DND-41 (cell line): Measurements from ENCODE around the gene FAM193A.

Experiments
- ATAC-seq: fragments of 200-7000 bp; cut with Tn5 transposase; 3 replicates; pipeline ENCODE4 v1.9.1; 2021; ENCODE audit warnings: low read depth; ENCODE audit not compliant: insufficient read depth
- DNase-seq: peaks from one replicate; pipeline ENCODE4 v3.0.0-alpha.2; 2020
- H2AFZ ChIP-seq: 2 replicates; pipeline ENCODE4 v1.6.0; 2012; ENCODE audit warnings: low read depth, low read length
- H3K27ac ChIP-seq: 2 replicates; pipeline ENCODE4 v1.5.1; 2012; ENCODE audit warnings: low read length, inconsistent platforms
- H3K27me3 ChIP-seq: fragments of 200-600 bp; sonication (generic); 2 replicates; pipeline ENCODE4 v1.6.0; 2012; ENCODE audit warnings: low read length, mild to moderate bottlenecking, inconsistent platforms; ENCODE audit not compliant: insufficient read depth, poor library complexity
- H3K36me3 ChIP-seq: 2 replicates; pipeline ENCODE4 v1.5.1; 2012; ENCODE audit warnings: low read length, inconsistent platforms; ENCODE audit not compliant: insufficient read depth
- H3K4me1 ChIP-seq: 2 replicates; pipeline ENCODE4 v1.5.1; 2012; ENCODE audit warnings: mild to moderate bottlenecking, low read length; ENCODE audit not compliant: insufficient read depth
- H3K4me2 ChIP-seq: 2 replicates; pipeline ENCODE4 v1.6.0; 2012; ENCODE audit warnings: mild to moderate bottlenecking, moderate library complexity, low read length, inconsistent platforms; ENCODE audit not compliant: insufficient read depth
- H3K4me3 ChIP-seq, 2 experiments: fragments of 200-600 bp in 1 of 2; shearing (Covaris generic) in 1 of 2; 2 replicates each; pipeline ENCODE4 v1.5.1; 2012 to 2016; ENCODE audit warnings: inconsistent platforms in 2 of 2, low read length in 2 of 2, mild to moderate bottlenecking in 2 of 2, low read depth in 1 of 2, moderate library complexity in 1 of 2
- H3K79me2 ChIP-seq: 2 replicates; pipeline ENCODE4 v1.6.0; 2012; ENCODE audit warnings: low read length, inconsistent platforms; ENCODE audit not compliant: insufficient read depth
- H3K9ac ChIP-seq: 2 replicates; pipeline ENCODE4 v1.6.0; 2012; ENCODE audit warnings: low read depth, mild to moderate bottlenecking, inconsistent platforms, low read length, moderate library complexity
- H3K9me3 ChIP-seq: 2 replicates; pipeline ENCODE4 v1.5.1; 2012; ENCODE audit warnings: low read length, moderate library complexity, mild to moderate bottlenecking, inconsistent platforms; ENCODE audit not compliant: insufficient read depth, severe bottlenecking
- H4K20me1 ChIP-seq: 2 replicates; pipeline ENCODE4 v1.6.0; 2012; ENCODE audit warnings: low read length; ENCODE audit not compliant: insufficient read depth
- CTCF ChIP-seq: IDR thresholded peaks from 2 replicates; pipeline ENCODE4 v1.5.1; 2012; ENCODE audit warnings: borderline replicate concordance, low read length, moderate library complexity, mild to moderate bottlenecking; ENCODE audit not compliant: poor library complexity, severe bottlenecking; ENCODE audit errors: extremely low read depth
- EZH2 ChIP-seq: IDR thresholded peaks from 3 replicates; pipeline ENCODE4 v1.6.1; 2012; ENCODE audit warnings: borderline replicate concordance, low read depth, mild to moderate bottlenecking, moderate library complexity, low read length, inconsistent platforms; ENCODE audit not compliant: severe bottlenecking

Gene FAM193A

GRCh38 chr4:2489081-2489805 lies 47.2 kb upstream of the FAM193A start:
- no peak overlapping the region for H3K9ac ChIP-seq
- H3K9me3 ChIP-seq: no peaks in the 10 kb centered on the region
- H3K36me3 ChIP-seq: peaks cover 86% of the 10 kb centered on the region
- TF ChIP-seq EZH2 (no peak), CTCF (no peak)
- peaks cover 99% of the 10 kb centered on the region for H3K79me2 ChIP-seq
- H3K27ac ChIP-seq: no peak overlapping the region
- no peaks in the 10 kb centered on the region for H3K27me3 ChIP-seq
- no peaks in the 10 kb centered on the region for H3K4me1 ChIP-seq
- no peak overlapping the region for H3K4me2 ChIP-seq
- H4K20me1 ChIP-seq: peaks cover 89% of the 10 kb centered on the region
- H2AFZ ChIP-seq: no peak overlapping the region
- DNase-seq: no peak
- no peak overlapping the region for H3K4me3 ChIP-seq
- ATAC-seq: no peak

GRCh38 chr4:2489841-2490552 lies 46.5 kb upstream of the FAM193A start:
- no peak overlapping the region for H2AFZ ChIP-seq
- H3K4me1 ChIP-seq: no peaks in the 10 kb centered on the region
- H3K79me2 ChIP-seq: peaks cover 96% of the 10 kb centered on the region
- no peak for DNase-seq
- H3K27ac ChIP-seq: no peak overlapping the region
- H3K36me3 ChIP-seq: peaks cover 88% of the 10 kb centered on the region
- no peak overlapping the region for H3K4me2 ChIP-seq
- no peaks in the 10 kb centered on the region for H3K9me3 ChIP-seq
- no peaks in the 10 kb centered on the region for H3K27me3 ChIP-seq
- H4K20me1 ChIP-seq: peaks cover 83% of the 10 kb centered on the region
- TF ChIP-seq CTCF: no peak
- no peak for TF ChIP-seq EZH2
- no peak overlapping the region for H3K9ac ChIP-seq
- H3K4me3 ChIP-seq: no peak overlapping the region
- ATAC-seq: no peak

- DNase-seq (no peak), ATAC-seq (no peak)
- no peaks in the 10 kb centered on the region for H3K9me3 ChIP-seq
- H3K27me3 ChIP-seq: no peaks in the 10 kb centered on the region
- H4K20me1 ChIP-seq: peaks cover 77% of the 10 kb centered on the region
- peaks cover 93% of the 10 kb centered on the region for H3K79me2 ChIP-seq
- no peak overlapping the region for H3K4me2 ChIP-seq
- no peak overlapping the region for H3K4me3 ChIP-seq
- no peaks in the 10 kb centered on the region for H3K4me1 ChIP-seq
- no peak overlapping the region for H3K9ac ChIP-seq
- H2AFZ ChIP-seq: no peak overlapping the region
- no peak overlapping the region for H3K27ac ChIP-seq
- peaks cover 91% of the 10 kb centered on the region for H3K36me3 ChIP-seq
- no peak for TF ChIP-seq CTCF
Observed at GRCh38 chr4:2492970-2493369, 43.5 kb upstream of the FAM193A start.
